HG03060 (cell line): ENCODE results near the gene WASL.

Experiments used
- ATAC-seq: cut with Tn5 transposase; IDR thresholded peaks from one replicate; pipeline ENCODE4 v1.9.1; 2021; ENCODE audit warnings: low read depth, moderate number of reproducible peaks; ENCODE audit not compliant: unreplicated experiment

WASL gene

DNA sequence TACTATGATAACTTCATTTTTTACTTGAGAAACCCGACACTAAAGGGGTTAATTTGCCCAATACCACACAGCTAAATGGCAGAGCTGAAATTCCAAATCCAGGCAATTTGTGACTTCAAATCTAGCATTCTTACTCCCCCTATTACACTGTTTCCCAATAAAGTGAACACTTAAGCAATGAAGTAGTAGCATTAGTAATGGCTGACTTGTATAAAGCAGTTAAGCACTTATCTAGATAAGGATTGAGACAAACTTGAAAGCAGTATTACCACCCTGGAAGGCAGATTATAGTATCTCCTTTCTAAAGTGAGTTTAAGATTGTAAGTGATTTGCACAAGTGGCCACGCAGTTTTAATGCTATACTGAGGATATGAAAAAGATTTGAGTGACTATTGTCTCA lies 39.3 kb downstream of the WASL start:
- ATAC-seq = no peak

DNA sequence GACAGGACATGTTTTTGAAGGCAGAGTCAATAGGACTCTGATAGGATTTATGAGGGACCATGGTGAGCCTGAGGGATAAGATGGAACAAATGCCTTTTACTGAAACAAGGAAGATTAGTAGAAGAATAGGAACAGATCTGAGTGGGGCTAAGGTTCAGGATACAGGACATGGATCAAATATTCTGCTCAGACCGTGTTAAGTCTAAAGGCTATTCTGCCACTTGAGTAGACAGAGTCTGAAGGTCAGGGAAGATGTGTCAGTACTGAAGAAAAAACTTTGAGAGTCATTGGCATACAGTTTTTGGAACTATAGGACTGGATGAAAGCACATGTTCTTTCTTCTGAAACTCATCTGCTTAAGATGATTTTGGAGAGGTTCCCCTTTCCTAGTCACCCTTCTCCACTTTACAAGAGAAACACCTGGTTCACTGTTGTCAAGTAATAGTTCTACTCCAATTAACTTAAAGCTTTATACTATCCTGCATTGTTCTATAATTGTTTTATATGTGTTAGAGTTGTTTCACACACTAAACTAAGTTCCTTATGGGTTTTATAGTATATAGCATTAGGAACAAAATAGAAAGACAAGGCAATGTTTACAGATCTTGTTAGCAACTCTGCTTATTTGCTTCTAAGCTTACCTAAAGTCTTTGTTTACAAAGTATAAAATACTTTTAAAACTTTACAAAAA lies 43.4 kb downstream of the WASL start:
- no peak for ATAC-seq

DNA sequence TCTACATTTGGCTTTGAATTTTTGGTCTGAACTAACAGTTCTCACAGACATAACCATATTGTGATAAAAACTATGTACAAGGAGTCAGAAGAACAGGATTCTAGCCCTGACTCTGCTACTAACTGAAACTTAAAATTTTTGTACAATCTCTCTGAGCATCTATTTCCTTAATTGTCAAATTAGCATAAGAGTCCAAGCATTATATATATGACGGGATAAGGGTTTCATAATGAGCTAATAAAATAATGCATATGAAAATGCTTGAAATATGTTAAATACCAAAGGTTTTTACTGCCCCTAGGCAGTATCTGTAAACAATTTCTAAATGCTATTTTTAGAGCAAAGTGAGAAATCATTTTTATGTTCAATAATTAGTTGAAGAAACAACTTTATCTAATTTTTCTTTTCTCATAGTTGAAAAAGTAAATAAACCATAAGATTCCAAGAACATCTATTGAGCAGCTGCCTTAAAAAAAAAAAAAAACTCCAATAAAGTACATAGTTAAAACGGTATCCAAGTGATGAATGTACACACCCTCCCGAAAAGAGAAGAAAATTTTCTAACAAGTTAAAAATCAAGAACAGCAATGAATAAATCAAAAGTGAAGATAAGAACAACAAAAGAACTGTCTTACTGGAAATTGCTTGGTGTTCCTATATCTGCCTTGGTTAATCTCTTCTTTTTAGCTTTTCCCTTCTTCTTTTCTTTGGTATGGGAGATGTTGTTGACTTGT lies 52.7 kb downstream of the WASL start:
- ATAC-seq = no peak

DNA sequence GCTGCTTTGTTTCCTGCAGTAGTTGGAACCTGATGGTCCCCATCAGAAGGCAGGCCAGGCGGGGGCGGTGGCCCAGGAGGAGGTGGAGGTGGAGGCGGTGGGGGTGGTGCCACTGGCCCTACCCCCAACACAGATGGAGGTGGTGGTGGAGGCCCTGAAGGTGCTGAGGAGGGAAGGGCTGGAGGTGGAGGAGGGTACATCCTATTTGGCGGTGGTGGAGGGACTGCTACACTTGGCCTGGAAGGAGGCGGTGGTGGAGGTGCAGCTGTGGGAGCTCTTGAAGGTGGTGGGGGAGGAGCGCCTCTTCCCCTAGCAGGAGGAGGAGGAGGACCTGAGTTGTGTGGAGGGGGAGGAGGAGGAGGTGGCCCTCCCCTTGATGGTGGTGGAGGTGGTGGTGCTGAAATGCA lies 56.3 kb downstream of the WASL start:
- no peak for ATAC-seq

DNA sequence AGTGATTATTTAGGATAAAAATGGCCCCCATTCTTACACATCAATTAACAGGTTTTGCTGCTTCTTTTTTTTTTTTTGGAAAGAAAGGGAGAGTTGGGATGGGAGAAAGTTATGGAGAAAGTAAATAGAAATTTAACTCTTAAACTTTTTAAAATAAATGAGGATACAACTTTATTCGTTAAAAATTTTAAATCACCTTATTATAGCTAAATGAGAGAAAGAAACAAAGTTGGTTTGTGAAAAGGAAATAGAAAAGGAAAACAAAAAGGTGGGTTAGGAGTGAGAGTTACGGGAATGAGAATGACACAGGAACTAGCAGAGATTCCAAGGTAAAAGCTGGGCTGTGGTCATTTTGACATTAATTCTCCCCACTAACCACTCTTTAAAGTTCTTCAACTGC lies 58.3 kb downstream of the WASL start:
- ATAC-seq = no peak

DNA sequence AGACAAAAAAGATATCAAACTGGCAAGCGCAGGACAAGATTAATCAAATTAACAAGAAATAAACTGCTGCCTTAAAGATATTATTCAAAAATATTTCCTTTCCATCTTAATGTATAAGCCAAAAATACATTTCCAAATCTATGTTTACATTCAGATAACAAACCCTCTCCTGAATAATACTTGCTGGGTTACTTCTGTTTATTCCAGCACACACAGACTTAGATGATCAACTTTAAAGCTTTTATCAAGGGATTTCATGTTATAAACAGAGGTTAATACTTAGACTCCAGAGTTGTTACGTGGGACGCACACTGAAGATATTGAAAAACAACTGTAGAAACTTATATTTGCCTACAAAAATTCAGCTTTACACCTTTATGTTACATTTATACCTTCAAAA lies 59.6 kb downstream of the WASL start:
- ATAC-seq = no peak

DNA sequence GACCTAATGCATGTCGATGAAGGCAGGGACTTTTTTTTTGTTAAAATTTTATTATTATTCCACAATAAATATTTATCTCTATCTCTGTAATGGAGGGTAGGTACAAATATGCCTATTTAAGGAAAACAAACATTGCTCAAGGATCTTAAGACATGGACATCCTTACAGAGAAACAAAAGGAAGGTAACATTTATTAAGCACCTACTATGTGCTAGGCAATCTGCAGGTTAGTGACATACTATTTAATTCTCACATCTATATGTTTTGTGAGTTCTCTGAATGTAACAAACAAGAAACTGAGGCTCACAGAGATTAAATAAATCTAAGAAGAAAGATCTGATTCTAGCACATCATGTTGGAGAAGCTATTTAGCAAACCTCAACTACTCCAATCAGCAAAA lies 61.1 kb downstream of the WASL start:
- ATAC-seq = no peak

DNA sequence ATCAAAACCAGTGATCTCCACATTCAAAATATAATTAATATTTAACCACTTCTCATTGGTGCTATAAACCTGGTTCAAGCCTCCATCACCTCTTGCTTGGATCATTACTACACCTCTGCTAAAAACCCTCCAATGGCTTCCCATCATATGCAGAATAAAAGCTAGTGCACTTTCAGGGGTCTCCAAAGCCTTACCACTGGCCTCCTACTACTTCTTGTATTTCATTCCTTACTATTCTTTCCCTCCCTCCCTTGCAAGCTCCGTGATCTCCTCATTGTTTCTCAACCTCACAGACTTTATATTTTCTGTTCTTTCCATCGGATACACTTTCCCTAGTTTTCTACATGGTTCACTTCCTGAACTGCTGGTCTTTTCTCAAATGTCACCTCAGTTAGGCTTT lies 61.6 kb downstream of the WASL start:
- no peak for ATAC-seq

DNA sequence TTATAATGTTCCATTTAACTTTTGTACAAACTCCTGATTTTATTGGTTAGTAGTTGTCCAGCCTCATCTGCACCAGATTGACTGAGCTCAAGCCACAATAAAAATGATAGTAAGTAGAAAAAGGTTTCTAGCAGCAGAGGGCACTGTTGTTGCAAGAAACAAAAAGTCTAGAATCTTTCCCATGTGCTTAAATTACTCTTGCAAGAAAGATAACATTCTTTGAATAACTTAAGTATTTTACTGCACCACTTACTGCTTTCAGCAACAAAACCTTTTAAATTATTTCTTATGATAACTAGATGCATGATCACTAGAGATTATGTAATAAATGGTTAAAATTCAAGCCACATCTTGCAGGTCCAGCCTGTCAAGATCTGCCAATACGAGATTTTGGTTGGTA lies 66.1 kb downstream of the WASL start:
- ATAC-seq = peak; percentile 71

DNA sequence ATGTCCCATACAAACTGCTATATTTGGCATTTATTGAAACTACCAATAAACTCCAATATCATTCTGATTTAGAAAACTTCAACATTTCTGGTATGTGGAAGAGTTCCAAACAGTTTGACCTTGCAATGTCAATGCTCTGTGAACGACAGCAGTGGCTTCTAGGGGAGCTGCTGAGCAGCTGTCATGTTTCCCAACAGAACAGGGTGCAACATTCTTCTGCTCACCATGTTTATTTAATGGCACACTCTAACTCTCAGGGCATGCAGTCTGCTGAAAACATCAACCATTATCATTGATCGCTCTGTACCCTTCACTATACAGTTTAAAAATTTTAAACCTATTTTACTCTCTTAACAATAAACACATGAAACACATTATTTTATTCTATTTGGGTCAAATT lies 67.2 kb downstream of the WASL start:
- no peak for ATAC-seq

DNA sequence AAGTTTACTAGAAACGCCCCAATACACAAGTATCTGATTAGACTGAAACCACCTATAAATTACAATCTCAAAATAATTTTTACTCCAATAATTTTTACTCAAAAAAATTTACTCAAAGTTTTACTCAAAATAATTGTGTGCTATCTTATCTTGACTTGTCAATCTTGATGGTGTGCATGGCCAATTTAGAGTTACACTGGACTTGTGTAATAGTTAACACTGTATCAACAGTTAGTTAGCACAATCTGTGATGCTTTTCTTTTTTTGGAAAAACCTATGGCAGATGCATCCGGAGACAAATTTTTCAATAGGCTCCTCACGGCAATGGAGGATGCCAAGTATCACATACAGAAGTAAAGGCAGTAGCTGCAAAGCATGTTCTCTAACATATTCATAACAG lies 68.2 kb downstream of the WASL start:
- no peak for ATAC-seq

DNA sequence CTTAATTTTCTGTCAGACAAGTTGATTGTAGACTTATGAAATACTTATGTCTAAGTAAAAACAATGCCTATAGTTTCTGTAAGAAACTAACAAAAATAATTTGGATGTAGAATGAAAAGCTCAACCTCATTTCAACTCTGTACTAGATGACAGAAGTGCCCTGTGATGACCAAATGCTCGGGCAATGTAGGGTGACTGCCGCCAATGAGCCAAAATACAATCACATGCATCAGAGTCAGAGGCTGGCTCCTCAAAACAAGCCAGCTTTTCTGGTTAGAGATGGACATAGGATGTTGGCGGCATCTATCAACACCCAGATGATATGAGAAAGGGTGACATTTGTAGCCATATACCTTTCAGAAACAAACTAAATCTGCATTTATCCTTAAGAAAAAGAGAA lies 69.2 kb downstream of the WASL start:
- ATAC-seq = no peak

DNA sequence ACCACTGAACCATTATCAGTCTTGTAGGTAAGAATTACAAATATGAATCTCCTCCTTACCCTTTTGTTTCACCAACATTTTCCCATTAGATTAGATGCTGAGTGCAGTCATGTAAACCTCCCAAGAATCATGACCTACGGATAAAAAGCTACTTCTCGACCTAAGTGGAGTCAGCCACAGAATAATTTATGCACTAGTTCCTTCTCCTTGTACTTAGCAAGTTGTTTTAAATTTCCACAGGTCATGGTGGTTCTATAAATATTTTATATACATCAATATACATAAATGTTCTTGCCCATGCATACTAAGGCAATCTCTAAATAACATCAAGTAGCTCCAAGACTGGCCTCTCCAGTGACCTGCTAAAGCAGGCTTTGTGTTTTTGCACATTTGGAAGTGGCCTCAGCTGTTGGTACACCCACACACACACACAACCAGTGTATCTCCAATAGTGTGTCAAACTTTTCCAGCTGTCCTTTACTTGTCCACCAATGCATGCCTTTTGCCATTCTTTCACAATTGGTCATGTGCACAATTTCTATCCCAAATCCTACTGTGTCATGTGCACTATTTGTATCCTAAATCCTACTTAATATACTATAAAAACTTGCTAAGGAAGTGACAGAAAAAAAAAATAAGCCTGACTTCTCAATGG lies 71.6 kb downstream of the WASL start:
- ATAC-seq = no peak

DNA sequence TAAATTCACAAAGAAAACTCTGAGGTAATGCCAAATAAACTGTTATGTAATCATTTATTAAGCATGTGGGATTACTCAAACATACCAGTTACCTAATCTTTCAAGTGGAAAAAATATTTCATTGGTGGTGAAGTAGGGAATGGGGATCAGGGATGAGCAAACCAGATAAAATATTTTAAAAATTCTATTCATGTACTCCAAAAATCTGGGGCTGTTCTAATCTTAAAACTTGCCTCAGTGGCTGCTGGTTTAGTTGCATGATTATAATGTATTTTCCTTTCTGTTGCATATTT lies 73.7 kb downstream of the WASL start:
- no peak for ATAC-seq

DNA sequence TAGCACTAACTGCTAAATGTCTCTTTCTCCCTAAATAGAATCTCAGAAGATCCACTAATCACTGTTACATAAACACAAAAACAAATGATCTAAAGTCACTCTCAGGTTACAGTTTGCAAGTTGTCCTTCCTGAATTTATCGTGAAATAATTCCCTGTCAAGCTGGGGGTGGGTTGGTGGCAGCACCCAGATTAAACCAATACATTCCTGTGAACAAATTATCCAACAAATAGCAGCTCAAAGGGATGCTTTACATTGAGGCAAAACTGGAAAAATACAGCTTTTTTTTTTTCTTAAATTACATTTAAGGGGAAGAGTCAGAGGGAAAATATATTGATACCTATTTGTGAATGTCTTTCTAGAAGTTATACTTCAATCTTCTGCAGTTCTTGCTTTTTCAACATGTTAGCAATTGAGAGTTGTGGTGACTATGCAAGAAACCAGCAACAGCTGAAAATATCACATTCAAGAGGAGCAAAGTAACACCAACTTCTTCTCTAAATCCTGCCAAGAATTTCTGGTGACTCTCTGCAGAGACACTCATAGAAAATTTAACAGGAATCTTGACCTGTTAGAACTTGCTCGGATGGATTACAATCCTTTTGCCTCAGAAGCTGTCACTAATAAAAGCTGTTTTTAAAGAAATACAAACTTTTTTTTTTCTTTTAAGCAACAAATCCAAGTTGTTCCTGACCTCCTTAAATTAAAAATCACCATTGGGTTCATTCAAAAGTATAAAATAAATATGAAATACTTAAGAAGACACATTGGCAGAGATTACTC lies 74.2 kb downstream of the WASL start:
- no peak for ATAC-seq

DNA sequence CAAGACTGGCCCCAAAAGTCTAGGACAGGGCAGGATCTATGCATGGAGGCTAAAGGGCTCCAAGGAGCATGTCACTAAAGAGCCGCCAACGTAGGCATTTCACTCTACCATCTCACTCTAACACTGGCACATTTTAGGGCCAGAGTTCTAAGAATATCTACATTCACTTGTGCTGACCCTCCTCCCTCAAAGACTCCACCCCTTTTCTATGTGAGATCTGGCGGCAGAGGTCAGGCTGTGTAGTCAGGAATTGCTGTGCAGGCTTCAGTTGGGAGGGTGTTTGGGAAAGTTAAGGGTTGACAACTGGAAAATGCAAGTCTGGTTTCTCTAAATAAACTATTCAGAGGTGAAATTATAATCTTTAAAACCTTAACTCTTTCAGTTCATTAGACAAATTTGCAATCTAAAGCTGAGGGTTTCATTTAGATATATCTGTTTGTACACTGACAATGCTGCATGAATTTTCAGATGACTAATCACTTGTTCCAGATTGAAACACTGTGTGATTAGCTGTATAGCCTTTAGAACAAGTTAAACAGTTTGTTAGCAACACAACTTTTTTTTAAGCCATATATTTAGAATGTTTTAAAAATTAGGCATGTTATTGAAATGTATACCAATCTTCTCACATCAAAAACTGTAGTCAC lies 74.9 kb downstream of the WASL start:
- no peak for ATAC-seq

DNA sequence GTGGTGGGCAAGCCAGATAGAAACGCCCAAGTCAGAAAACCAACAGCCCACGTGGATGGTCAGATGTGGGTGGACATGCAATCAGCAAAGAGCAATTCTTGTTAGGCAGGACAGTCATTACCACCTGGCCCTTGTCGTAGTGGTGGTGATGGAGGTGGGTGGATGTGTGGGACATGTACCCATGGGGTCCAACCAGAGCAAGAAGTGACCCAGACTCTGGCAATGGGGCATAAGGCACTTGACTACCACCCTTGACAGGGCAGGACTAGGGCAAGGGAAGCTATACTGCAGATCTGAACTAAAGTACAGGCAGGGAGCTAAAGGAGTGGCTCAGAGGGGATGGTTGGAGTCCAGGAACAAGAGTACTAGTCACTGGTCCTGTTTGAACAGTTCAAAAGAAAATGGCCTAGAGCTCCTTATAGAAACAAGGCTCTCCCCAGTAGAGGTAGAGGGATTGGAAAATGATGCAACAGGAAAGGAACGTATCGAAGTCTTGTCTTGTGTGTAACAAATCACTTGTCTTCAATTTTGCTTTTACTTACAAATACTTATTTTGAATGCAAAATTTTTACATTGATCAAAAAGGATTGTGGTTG lies 75.6 kb downstream of the WASL start:
- no peak for ATAC-seq

DNA sequence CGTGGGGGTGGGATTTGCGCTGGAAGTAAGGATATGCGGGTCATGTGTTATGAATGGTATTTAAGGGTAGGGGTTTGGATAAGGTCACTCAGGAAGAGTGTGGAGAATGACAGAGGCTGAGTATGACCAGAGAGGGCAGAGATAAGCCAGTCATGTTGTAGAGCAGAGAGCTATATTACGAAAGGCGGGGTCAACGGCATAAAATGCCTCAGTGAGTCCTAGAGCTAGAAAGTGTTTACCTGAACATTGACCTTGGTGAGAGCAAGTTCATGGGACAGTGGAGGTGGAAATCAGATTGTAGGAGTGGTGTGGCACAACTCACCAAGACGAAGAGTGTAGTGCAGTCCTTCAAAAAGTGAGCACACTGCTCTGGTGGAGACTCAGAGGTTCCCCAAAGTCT lies 79.3 kb downstream of the WASL start:
- no peak for ATAC-seq

DNA sequence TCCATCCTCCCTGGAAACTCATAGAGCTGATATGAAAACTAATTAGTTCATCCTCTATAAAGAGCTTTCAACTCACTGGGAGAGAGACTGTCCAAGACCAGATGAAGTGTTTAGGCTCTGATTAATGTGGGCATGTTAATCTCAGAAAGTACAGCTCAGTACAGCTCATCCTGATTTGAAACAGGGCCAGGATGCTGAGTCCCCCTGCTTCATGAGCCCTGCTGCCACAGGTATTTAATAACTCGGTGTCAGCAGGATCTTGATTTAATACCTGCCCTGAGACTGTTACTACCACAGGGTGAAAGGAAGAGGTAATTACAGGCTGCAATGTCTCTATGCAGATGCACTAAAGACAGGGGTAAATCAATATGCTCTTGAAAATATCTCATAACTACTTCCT lies 82.3 kb downstream of the WASL start:
- ATAC-seq = no peak

DNA sequence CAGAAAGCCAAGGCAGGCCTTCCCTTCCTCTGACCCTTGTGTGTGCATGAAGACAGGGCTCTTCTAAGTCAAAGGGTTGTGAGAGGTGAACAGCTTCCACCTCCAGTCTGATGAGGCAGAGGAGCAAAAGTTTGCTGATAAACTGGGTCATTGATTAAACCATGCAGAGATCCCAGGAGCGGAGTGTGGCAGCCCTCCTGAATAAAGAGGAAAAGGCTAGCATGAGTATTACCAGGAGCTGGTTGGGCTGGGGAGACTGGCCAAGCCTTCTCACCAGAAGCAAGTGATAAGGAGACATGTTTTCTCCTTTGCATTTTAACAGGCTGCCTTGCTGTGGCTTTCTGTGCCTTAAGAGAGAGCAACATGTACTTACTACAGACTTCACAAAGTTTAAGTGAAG lies 82.9 kb downstream of the WASL start:
- no peak for ATAC-seq

DNA sequence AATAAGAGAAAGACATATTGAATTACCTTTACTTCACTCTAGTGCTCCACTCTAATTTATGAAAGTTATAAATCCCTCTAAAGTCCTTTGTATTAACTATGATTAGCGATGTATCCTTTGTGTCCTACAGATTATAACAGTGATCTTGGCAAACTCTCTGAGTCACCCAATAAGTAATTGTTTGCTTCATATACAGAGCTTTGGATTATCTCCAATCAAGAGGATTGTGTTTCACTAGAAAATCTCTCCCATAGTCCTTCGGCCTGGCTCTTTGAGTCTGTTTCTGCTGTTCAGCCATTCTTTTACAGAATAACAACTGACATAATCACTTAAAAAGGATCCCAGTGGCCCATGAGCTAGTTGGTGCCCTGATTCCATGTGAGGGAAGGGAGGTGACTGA lies 83.6 kb downstream of the WASL start:
- no peak for ATAC-seq
